GM19395 (cell line): ENCODE results near the gene CXorf38.

Source experiments
- ATAC-seq: cut with Tn5 transposase; IDR thresholded peaks from one replicate; pipeline ENCODE4 v1.9.1; 2021; ENCODE audit warnings: mild to moderate bottlenecking, moderate library complexity; ENCODE audit not compliant: unreplicated experiment

CXorf38 gene

GRCh38 chrX:40647307-40648197 is at the start of gene CXorf38:
Gene CXorf38, minus strand, starts transcription at chrX:40647561. Its CDS starts 41 bp downstream, at chrX:40647520.
- ATAC-seq, result peak; percentile 75

- no peak for ATAC-seq
Measured at GRCh38 chrX:40694802-40695201, 47.4 kb upstream of the CXorf38 start.

- no peak for ATAC-seq
Measured at GRCh38 chrX:40688929-40689328, 41.6 kb upstream of the CXorf38 start.

DNA sequence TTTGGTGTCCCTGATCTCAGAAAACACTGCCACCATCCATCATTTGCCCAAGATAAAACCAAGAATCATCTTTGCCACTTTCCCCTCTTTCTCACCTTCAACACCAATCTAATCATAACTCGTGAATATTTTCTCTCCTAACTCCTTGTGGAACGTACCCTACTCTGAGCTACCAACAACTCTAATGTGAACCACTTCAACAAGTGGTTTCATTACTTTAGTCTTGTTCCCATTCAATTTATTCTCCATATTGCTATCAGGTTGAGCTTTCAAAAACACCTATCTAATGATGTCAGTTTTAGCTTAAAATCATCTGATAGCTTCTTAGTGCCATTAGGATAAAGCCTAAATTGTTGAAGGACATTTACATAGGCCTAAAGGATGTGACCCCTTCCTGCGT is 39.8 kb upstream of the CXorf38 start:
- ATAC-seq, result no peak

DNA sequence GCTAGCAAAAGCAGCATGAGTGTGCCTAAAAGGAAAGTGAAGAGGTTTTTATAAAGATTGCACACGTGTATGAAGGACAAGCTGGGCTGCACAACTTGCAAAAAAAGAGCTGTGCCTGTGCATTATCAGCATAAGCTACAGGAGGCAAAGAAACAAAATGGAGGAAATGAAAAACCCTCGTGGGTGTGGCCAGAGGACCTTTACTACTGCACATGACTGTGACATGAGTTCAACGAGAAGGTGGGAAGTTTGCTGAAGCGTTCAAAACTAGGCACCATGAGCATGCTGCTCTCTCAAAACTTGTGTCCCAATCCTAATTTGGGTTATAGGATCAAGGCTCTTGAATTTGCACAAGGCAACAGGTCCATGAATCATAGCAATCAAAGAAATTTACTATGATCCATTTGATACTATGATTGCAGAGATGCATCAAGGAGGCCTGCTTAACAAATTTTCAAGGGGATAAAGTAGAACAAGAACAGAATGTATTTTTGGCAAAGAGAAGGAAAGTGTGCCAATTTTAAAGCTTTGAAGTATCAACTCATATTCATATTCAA is 38.1 kb upstream of the CXorf38 start:
- no peak for ATAC-seq

DNA sequence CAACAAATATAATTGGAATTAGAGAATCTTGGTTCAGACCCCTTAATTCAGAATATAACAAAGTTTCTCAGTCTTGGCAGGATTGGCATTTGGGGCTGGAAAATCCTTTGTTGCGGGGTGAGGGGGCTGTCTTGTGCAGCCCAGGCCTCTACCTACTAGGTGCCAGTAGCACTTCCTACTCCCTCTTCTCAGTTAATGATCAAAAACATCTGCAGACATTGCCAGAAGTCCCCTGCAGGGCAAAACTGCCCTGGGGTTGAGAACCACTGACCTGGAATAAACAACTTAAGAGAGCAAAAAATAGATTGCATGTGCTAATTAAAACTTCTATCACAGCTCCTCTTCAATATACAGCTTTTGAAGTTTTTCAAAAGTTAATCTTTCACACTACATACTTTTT is 36.7 kb upstream of the CXorf38 start:
- ATAC-seq, result no peak

DNA sequence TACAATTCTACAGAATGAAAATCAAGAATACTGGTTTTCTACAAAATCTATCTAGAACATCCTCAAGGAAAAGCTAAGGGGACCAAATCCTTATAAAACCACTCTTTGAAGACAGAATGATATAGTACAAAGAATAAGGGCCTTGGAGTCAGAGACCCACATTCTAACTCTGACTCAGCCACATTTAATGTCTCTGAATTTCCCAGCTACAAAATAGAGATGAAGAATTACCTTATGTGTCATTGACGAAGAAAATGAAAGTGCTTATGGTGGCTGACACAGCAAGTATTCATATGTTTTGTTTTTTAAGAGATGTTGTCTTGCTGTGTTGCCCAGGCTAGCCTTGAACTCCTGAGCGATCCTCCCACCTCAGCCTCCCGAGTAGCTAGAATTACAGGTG is 35.9 kb upstream of the CXorf38 start:
- no peak for ATAC-seq

DNA sequence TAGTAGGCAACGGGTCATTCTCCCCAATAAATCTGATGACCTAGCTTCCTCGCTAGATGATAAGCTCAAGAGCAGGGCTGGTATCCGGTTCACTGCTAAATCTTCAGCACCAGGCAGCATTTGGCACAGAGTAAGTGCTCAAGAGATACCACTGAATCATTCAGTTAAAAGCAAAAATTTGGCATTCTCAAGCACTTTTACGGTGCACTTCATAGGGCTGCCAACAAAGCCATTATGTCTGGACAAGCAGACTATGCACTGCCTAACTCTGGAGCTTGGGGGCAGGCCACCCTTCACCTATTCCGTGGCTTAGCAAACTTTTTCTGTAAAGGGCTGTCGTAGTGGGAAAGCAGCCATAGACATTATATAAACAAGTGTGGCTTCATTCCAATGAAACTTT is 23.8 kb upstream of the CXorf38 start:
- ATAC-seq, result no peak

GRCh38 chrX:40663880-40664630 is 16.7 kb upstream of the CXorf38 start:
- ATAC-seq, result no peak

- ATAC-seq, result no peak
Measured at GRCh38 chrX:40663078-40663740, 15.8 kb upstream of the CXorf38 start.

GRCh38 chrX:40661489-40661888 is 14.1 kb upstream of the CXorf38 start:
- ATAC-seq, result no peak

GRCh38 chrX:40660381-40660780 is 13.0 kb upstream of the CXorf38 start:
- no peak for ATAC-seq

GRCh38 chrX:40653535-40653934 is 6.2 kb upstream of the CXorf38 start:
- no peak for ATAC-seq

GRCh38 chrX:40652664-40653063 is 5.3 kb upstream of the CXorf38 start:
- ATAC-seq, result no peak

GRCh38 chrX:40651620-40652223 is 4.4 kb upstream of the CXorf38 start:
- ATAC-seq, result no peak

DNA sequence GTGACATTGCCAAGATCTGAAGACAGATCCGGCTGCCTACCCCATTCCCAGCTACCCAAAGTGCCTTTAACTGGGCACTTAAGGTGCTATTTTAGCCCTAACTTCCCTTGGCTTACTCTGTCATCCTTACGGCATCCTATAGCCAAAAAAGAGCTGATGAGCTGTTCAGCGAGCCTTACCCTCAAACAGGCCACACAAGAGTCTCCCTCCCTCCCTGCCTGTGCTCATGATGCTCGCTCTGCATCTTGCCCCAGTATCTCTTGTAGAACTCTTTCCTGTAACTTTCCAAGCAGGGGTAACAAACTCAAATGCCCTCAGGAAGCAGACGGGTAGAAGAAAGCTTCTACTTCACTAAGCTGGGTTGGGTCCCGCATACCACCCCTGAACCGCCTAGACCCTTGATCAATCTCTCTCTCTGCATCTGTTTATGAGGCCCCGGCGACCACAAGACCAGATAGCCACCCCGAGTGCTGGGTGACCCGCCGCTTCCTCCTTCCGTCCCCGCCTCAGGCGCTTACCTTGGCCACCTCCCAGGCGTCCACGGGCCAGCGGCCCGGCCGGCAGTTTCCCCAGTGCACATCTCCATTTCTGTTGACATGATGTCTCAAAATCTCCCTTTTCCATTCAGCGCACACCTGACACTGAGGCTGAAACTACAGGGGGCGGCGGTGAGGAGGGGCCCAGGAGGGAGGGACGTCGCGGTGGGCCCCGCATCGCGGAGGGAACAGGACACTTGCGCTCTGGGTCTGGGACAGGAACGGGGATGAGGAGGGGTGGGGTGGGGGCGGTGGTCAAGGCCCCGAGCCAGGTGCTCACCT is 663 bp downstream of the CXorf38 start:
- ATAC-seq, result peak; percentile 26

DNA sequence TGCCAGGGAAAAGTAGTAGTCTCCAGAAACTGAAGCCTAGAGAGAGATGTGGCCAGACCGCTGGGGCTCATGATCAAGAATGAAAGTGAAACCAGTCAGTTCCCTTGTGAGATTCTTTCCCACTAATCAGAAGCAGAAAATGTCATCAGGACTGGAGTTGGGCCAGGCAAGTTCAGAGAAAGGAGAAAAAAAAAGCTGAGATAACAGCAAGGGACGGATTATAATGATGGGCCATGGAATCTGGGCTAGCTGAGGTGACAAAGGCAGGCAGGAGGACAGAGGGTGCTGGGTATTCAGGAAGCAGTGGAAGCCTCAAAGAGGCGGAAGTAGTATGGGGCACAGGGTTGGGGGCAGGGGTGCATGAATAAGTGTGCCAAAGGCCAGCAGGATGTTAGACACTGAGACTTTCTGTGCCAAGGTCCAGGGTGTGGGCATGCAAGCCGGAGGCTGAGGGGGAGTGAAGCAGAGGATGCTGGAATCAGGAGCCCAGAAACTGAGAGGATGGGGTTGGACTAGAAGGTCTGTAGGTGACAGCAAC is 2.5 kb downstream of the CXorf38 start:
- peak; percentile 52 for ATAC-seq

DNA sequence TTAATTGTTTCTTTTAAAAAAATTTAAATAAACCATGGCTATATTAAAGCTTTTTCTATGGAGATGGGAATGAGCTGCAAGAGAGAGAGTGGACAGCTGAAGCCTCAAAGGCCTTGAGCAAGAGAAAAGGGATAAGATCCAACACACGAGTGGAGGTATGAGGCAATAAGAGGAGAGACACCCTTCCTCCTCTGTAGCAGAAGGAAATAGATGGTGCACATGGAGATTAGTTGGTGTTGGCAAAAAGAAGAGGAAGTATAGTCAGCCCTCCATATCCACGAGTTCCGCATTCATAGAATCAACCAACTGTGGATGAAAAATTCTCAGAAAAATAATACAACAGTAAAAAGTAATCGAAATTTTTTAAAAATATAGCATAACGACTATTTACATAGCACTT is 3.2 kb downstream of the CXorf38 start:
- ATAC-seq, result no peak

- no peak for ATAC-seq
Measured at GRCh38 chrX:40637687-40638086, 9.7 kb downstream of the CXorf38 start.

GRCh38 chrX:40632199-40632598 is 15.2 kb downstream of the CXorf38 start:
- no peak for ATAC-seq
